Testis (tissue), 2 donors: ENCODE results near the gene MEF2A.

Experiments
- POLR2A ChIP-seq: fragments of 450-650 bp; IDR thresholded peaks from one replicate; pipeline ENCODE4 v1.6.1; 2017; ENCODE audit warnings: antibody characterized with exemption, mild to moderate bottlenecking, moderate library complexity
- TF ChIP-seq, protein P1 (sequence below), 3 experiments: fragments of 450-650 bp in 2 of 3; fragments of 200-600 bp in 1 of 3; sonication (generic) in 1 of 3; IDR thresholded peaks; one replicate each; pipeline ENCODE4 v1.5.1; 2016 to 2019; ENCODE audit warnings: antibody characterized with exemption in 3 of 3, mild to moderate bottlenecking in 2 of 3, moderate library complexity in 1 of 3

DNA sequence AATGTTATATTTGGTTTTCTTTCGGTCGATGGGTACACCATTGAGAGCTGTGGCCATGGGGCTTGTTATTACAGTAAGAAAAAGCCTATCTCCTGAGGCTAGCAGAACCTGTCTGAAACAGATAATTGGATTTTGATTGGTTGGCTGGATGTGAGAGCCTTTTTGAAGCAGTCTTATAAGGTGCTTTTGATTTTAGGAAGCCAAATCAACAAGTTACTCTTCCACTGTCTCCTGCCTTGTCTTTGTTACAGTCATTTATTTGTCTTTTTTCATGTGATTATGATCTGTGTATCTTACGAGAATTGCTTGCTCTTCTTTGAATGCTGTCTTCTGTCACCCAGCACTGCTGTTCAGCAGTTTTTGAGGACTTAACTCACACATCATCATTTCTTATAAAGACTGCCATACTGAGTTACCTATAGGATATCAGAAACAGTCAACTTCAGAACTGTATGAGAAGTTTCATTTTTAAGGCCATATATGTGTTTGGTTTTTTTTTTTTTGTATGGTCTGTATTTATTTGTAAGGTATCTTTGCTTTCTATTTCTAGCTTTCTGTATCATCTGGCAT lies 51.1 kb downstream of the MEF2A start:
- TF ChIP-seq, protein P1, sequence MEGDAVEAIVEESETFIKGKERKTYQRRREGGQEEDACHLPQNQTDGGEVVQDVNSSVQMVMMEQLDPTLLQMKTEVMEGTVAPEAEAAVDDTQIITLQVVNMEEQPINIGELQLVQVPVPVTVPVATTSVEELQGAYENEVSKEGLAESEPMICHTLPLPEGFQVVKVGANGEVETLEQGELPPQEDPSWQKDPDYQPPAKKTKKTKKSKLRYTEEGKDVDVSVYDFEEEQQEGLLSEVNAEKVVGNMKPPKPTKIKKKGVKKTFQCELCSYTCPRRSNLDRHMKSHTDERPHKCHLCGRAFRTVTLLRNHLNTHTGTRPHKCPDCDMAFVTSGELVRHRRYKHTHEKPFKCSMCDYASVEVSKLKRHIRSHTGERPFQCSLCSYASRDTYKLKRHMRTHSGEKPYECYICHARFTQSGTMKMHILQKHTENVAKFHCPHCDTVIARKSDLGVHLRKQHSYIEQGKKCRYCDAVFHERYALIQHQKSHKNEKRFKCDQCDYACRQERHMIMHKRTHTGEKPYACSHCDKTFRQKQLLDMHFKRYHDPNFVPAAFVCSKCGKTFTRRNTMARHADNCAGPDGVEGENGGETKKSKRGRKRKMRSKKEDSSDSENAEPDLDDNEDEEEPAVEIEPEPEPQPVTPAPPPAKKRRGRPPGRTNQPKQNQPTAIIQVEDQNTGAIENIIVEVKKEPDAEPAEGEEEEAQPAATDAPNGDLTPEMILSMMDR (IDR thresholded peaks at IDR 0.05) = no peak
- no peak for TF ChIP-seq POLR2A
